Posterior vena cava (tissue), 2 donors: ENCODE data around the gene SRPK1. TPM values are rescaled to one million over a fixed set of nuclear protein-coding genes. Genes with fewer than 3 reads are reported as not detected.

ENCODE experiments used
- DNase-seq: peaks from one replicate; pipeline ENCODE4 v3.0.0-alpha.2; 2020; ENCODE audit warnings: low spot score
- intact Hi-C, 2 donors: fragments of 100-400 bp; cut with DNase I; formaldehyde crosslinking; loops; one replicate each; pipeline versions ENCODE4 v1.14.1 to v1.14.2; 2022 to 2023
- total RNA-seq, 2 donors: library from RNA; stranded (reverse); fragmentation: NEBNext Ultra II Directional; extraction: Animal tissue kit (Norgen Biotek cat#: 25700); gene quantifications; one replicate each; pipeline ENCODE4 v1.2.1, GENCODE V29; 2021
- donor health status: DM: yes; HTN: yes; CAD: no.
- donor health status: DM: yes; HTN: yes; CAD: no.

Gene SRPK1
- total RNA-seq, 2 donors from 2014 or later: 29.0 to 30.7 TPM

GRCh38 chr6:35794536-35795452 is 126.1 kb downstream of the SRPK1 start:
- intact Hi-C loops: no loop called here
- no peak for DNase-seq

- intact Hi-C loops: no loop called here
- DNase-seq: no peak
Observed at GRCh38 chr6:35790683-35791082, 130.2 kb downstream of the SRPK1 start.

GRCh38 chr6:35788423-35788982 is 132.4 kb downstream of the SRPK1 start:
- intact Hi-C loops: no loop called here
- no peak for DNase-seq

GRCh38 chr6:35787266-35788218 is 133.4 kb downstream of the SRPK1 start:
- intact Hi-C loops: no loop called here

GRCh38 chr6:35786810-35787209 is 134.1 kb downstream of the SRPK1 start:
- intact Hi-C loops: no loop called here

More at GRCh38 chr6:35787266-35788218, 133.4 kb downstream of the SRPK1 start:
- DNase-seq: no peak

GRCh38 chr6:35786272-35786671 is 134.6 kb downstream of the SRPK1 start:
- intact Hi-C loops: no loop called here
- DNase-seq: no peak

More at GRCh38 chr6:35786810-35787209, 134.1 kb downstream of the SRPK1 start:
- no peak for DNase-seq

GRCh38 chr6:35784200-35784599 is 136.7 kb downstream of the SRPK1 start:
- intact Hi-C loops: no loop called here

More at GRCh38 chr6:35784200-35784599, 136.7 kb downstream of the SRPK1 start:
- DNase-seq: no peak

Other genes with a start within 250 kb of the SRPK1 start
- gene FKBP5, start 232.2 kb downstream of the SRPK1 start, total RNA-seq: 100 to 1,000 TPM in 1 of 2 donors, 10 to 100 TPM in 1; 83.1 to 193 TPM
- 1 to 10 TPM in 1 of 2 donors, under 1 TPM in 1; 0.57 to 1.1 TPM for gene ARMC12, start 184.1 kb downstream of the SRPK1 start, total RNA-seq
- not detected for gene CLPSL2, start 144.5 kb downstream of the SRPK1 start, total RNA-seq
- not detected for gene CLPSL1, start 140.1 kb downstream of the SRPK1 start, total RNA-seq
- gene CLPS, start 123.8 kb downstream of the SRPK1 start, total RNA-seq: 1 to 10 TPM in 1 of 2 donors, not detected in 1; 2.2 TPM
- not detected for gene LHFPL5, start 115.7 kb downstream of the SRPK1 start, total RNA-seq
- under 1 TPM; 0.24 to 0.42 TPM for gene SLC26A8, start 103.5 kb upstream of the SRPK1 start, total RNA-seq
- gene MAPK14, start 106.7 kb upstream of the SRPK1 start, total RNA-seq: 10 to 100 TPM; 43.5 to 44.3 TPM
- 10 to 100 TPM in 1 of 2 donors, 1 to 10 TPM in 1; 7.0 to 10.1 TPM for gene MAPK13, start 209.4 kb upstream of the SRPK1 start, total RNA-seq